Activated B cell treated with CpG ODN at 0.5 μM for 24 hours (primary cell): Measurements from ENCODE around the gene VAC14. TPM values are rescaled to one million over a fixed set of nuclear protein-coding genes. Genes with fewer than 3 reads are reported as not detected.

Experiments
- ATAC-seq: fragments of 200-7000 bp; cut with Tn5 transposase; one replicate; pipeline ENCODE4 v1.10.0; 2021; ENCODE audit warnings: low read depth, mild to moderate bottlenecking, moderate library complexity
- CTCF ChIA-PET: fragments of 350-600 bp; sonication (Branson Sonifier 250); formaldehyde crosslinking; loops from one replicate; lab custom pipeline; 2021; ENCODE audit warnings: antibody characterized with exemption; lab: Charles Lee
- POLR2A ChIA-PET: fragments of 350-600 bp; sonication (Branson Sonifier 250); formaldehyde crosslinking; loops from one replicate; lab custom pipeline; 2021; ENCODE audit warnings: antibody characterized with exemption; lab: Charles Lee
- DNase-seq: peaks from one replicate; pipeline ENCODE4 v3.0.0; 2022
- H3K27ac Mint-ChIP-seq: one replicate; pipeline ENCODE4 v1.8.0; 2020; ENCODE audit warnings: mixed read lengths
- H3K27me3 Mint-ChIP-seq: one replicate; pipeline ENCODE4 v1.8.0; 2021; ENCODE audit warnings: mixed read lengths
- H3K36me3 Mint-ChIP-seq: one replicate; pipeline ENCODE4 v1.8.0; 2021; ENCODE audit warnings: low read depth, mixed read lengths
- H3K4me1 Mint-ChIP-seq: one replicate; pipeline ENCODE4 v1.8.0; 2021; ENCODE audit warnings: mixed read lengths
- H3K4me3 Mint-ChIP-seq: one replicate; pipeline ENCODE4 v1.8.0; 2020; ENCODE audit warnings: mild to moderate bottlenecking, mixed read lengths
- H3K9me3 Mint-ChIP-seq: one replicate; pipeline ENCODE4 v1.8.0; 2020; ENCODE audit warnings: mixed read lengths
- CTCF ChIP-seq: fragments of 200-600 bp; IDR thresholded peaks from one replicate; pipeline ENCODE4 v1.8.0; 2022; ENCODE audit warnings: antibody characterized with exemption, mild to moderate bottlenecking
- intact Hi-C: fragments of 100-400 bp; cut with micrococcal nuclease; formaldehyde crosslinking; loops from one replicate; pipeline ENCODE4 v1.15.1; 2024
- total RNA-seq: library from RNA; stranded (reverse); gene quantifications from 2 replicates; pipeline ENCODE4 v1.2.3, GENCODE V29; 2022

The VAC14 gene
- total RNA-seq, 1 donor from 2014 or later = 53.4 TPM

DNA sequence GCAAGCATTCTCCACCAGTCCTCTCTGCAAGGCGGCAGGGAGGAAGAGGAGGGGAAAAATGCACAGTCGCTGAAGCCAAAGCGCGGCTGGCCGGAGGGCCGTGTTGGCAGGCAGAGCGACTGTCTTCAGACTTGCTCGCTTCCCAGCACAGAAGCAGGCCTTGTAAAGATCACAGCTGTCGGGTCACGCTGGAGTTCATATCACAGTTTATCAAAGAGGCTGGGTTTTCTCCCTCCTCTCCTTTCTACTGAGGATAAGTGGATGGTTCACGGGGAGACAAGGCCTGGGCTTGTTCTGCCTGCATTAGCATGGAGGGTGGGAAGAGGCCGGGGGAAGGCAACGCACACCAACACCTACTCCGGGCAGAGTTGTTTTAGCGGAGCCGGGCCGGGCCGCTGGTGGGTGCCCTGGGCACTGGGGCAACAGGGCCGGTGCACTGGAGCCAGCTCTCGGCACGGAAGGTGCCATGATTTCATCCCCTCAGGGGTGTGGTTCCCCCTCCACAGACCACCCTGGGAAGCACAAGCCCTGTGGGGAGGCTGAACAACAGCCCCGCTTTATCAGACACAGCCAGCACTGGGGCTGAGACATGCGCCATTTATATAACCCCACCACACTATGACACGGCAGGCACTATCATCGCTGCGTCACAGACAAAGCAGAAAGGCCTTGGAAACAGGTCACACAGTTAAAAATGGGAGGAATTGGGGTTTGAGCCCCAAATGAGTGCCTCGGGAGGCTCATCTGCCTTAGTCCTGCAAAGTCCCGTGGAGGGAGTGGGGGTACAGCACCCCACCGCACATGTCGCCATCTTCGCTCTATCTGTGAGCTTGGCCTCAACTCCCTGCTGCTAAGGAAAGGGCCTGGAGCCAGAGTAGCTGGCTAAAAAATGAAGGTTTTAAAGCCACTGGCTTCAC, 74.8 kb downstream of the VAC14 start:
- no peaks in the 10 kb centered on the region for H3K4me1 Mint-ChIP-seq
- DNase-seq (no peak), ATAC-seq (no peak)
- ChIA-PET CTCF (no interaction called here), POLR2A (no interaction called here)
- H3K9me3 Mint-ChIP-seq = no peaks in the 10 kb centered on the region
- intact Hi-C loops = no loop called here
- no peak overlapping the region for H3K27ac Mint-ChIP-seq
- no peak overlapping the region for H3K4me3 Mint-ChIP-seq
- no peaks in the 10 kb centered on the region for H3K27me3 Mint-ChIP-seq
- TF ChIP-seq CTCF = no peak
- peaks cover 67% of the 10 kb centered on the region for H3K36me3 Mint-ChIP-seq

DNA sequence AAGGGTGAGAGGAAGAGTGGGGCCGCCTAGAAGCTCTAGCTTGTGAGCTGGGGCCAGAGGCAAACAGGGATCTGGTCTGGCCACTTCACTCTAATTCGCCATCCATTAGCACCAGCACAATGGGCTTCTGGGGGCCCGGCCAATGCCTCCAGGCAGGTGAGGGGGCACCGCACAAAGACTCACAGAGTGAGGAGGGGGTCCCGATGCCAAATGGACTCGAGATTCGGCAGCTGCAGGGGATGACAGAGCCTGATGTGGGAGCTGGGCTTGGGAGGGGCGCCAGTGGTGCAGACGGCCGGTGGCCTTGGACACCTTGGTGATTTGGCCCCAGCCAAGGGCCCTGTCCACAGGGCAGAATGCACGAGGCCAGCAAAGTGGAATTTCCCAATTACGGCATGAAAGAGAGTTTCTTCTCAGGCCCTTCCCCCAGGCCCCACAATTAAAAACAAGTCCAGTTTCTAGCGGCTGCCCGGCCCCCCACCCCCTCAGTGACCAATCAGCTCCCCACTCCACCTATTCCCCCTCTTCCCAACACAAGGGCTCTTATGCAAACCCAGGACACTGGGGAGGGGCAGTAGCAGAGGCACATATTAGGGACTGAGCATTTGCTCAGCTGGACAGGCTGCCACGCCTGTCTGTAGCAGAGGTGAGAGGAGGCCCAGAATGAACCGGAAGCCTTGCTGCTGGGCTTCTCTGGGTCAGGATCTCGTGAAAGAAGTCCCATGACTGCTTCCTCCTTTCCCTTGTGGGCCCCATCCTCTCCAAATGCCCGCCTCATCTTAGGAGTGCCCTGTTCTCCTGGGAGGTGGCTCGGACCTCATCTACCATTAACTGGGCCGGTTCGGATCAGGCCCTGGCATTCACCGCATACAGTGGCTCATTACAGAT, 75.7 kb downstream of the VAC14 start:
- no peaks in the 10 kb centered on the region for H3K27me3 Mint-ChIP-seq
- no peaks in the 10 kb centered on the region for H3K4me1 Mint-ChIP-seq
- H3K27ac Mint-ChIP-seq = no peak overlapping the region
- H3K36me3 Mint-ChIP-seq = peaks cover 70% of the 10 kb centered on the region
- ChIA-PET CTCF (no interaction called here), POLR2A (no interaction called here)
- intact Hi-C loops = no loop called here
- TF ChIP-seq CTCF = no peak
- H3K4me3 Mint-ChIP-seq = no peak overlapping the region
- ATAC-seq (no peak), DNase-seq (no peak)
- H3K9me3 Mint-ChIP-seq = no peaks in the 10 kb centered on the region

DNA sequence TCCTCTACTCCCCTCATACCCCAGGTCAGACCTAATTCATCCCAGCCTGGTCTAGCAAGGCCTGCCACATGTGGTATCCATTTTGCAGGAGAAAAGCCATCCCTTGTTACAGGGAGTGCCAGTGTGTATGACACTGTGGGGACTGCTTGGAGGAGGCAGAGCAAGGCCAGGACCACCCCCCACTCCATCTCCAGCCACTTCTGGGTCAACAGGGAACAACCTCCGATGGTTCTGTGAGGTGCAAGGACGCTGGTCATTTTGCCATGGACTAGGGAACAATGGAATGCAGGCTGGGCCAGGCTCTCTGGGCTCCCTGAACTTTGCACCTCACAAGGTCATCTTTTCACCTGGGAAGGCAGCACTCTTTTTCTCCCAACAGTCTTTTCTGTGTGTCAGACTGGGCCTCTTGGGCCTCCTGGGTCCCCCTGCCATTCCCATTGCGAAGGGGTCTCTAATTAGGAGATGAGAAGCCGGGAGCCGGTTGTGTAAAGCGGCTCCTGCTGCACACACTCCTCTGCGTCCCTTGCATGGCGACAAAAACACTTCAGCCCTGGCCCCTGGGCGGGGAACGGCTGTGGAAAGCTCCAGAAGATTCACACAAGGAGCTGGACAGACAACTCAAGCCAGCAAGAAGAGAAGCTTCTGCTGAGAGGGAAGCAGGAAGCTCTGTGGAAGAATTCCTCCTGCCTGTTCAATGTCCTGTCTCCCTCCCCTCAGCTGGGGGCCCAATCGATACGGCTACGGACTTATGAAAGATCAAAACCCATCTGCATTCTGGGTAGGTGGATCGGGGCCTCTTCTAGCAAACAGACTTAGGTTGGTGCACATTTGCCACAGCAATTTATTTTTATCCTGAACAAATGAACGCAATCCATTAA, 76.6 kb downstream of the VAC14 start:
- CTCF ChIA-PET = no interaction called here
- no peak for ATAC-seq
- Mint-ChIP-seq H3K9me3 (no peaks in the 10 kb centered on the region), H3K36me3 (peaks cover 70% of the 10 kb centered on the region), H3K4me1 (no peaks in the 10 kb centered on the region), H3K4me3 (no peak overlapping the region), H3K27me3 (no peaks in the 10 kb centered on the region), H3K27ac (no peak overlapping the region)
- no peak for DNase-seq
- TF ChIP-seq CTCF = no peak
- intact Hi-C loops = no loop called here
- POLR2A ChIA-PET = no interaction called here

DNA sequence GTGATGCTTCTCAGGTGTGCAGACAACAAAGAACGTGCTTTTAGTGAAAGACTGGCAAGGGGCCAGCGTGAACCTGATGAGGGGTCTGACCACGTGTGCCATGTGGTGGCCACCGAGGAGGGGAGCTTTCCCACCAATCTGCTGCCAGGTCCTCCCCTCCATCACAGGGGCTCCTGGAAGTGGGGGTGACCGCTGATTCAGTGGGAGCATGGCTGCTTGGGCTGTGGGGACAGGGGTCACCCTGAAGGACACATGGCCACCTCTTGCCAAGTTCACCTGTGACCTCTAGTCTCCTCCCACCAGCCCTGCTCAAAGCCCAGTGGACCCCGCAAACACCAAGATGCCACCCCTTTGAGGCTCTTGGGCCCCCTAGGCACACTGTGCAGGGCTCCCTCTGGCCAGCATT, 77.2 kb downstream of the VAC14 start:
- no peak overlapping the region for H3K4me3 Mint-ChIP-seq
- ATAC-seq (no peak), DNase-seq (no peak)
- no peaks in the 10 kb centered on the region for H3K27me3 Mint-ChIP-seq
- no peaks in the 10 kb centered on the region for H3K4me1 Mint-ChIP-seq
- POLR2A ChIA-PET = no interaction called here
- intact Hi-C loops = no loop called here
- H3K27ac Mint-ChIP-seq = no peak overlapping the region
- H3K36me3 Mint-ChIP-seq = peaks cover 68% of the 10 kb centered on the region
- no peak for TF ChIP-seq CTCF
- CTCF ChIA-PET = no interaction called here
- no peaks in the 10 kb centered on the region for H3K9me3 Mint-ChIP-seq
